Stomach (tissue), 9 donors: Measurements from ENCODE around the gene MS4A6E. TPM values are rescaled to one million over a fixed set of nuclear protein-coding genes. Genes with fewer than 3 reads are reported as not detected.

ENCODE experiments used
- DNase-seq, 2 donors: peaks; one replicate each; pipeline versions ENCODE4 v3.0.0 to v3.0.0-alpha.2; 2013 to 2019
- H3K27ac ChIP-seq, 5 donors: fragments of 200-600 bp in 4 of 5; sonication (generic) in 4 of 5; one replicate each; pipeline ENCODE4 v1.5.1; 2013 to 2019; ENCODE audit warnings: mild to moderate bottlenecking in 1 of 5, moderate library complexity in 1 of 5
- H3K27me3 ChIP-seq, 3 donors: fragments of 200-600 bp; sonication (generic); one replicate each; pipeline ENCODE4 v1.5.1; 2017 to 2019; ENCODE audit warnings: mixed run types in 1 of 3
- H3K36me3 ChIP-seq, 4 donors: fragments of 200-600 bp; sonication (generic); 1 replicate in 3 of 4; 2 replicates in 1 of 4; pipeline ENCODE4 v1.5.1; 2016 to 2019
- H3K4me1 ChIP-seq, 4 donors: fragments of 200-600 bp; sonication (generic); one replicate each; pipeline ENCODE4 v1.5.1; 2016 to 2019
- H3K4me3 ChIP-seq, 4 donors: fragments of 200-600 bp; sonication (generic) in 3 of 4; one replicate each; pipeline ENCODE4 v1.5.1; 2016 to 2019; ENCODE audit warnings: mild to moderate bottlenecking in 1 of 4
- H3K9me3 ChIP-seq, 4 donors: fragments of 200-600 bp; sonication (generic); one replicate each; pipeline ENCODE4 v1.5.1; 2016 to 2019
- CTCF ChIP-seq, 7 experiments: fragments of 450-650 bp in 4 of 7; fragments of 200-600 bp in 3 of 7; sonication (generic) in 3 of 7; IDR thresholded peaks; one replicate each; pipeline ENCODE4 v1.5.1; 2016 to 2019; ENCODE audit warnings: antibody characterized with exemption in 7 of 7, control low read depth in 2 of 7, mild to moderate bottlenecking in 1 of 7
- EP300 ChIP-seq: sonication (generic); formaldehyde crosslinking; IDR thresholded peaks from one replicate; pipeline ENCODE4 v1.6.1; 2017; ENCODE audit warnings: antibody characterized with exemption
- POLR2A ChIP-seq, 4 donors: fragments of 450-650 bp; IDR thresholded peaks; one replicate each; pipeline ENCODE4 v1.6.1; 2016; ENCODE audit warnings: antibody characterized with exemption in 4 of 4, control low read depth in 2 of 4, mild to moderate bottlenecking in 1 of 4, moderate library complexity in 1 of 4
- POLR2AphosphoS5 ChIP-seq, 3 donors: sonication (generic); formaldehyde crosslinking; IDR thresholded peaks; one replicate each; pipeline ENCODE4 v1.6.1; 2016; ENCODE audit warnings: antibody characterized with exemption in 3 of 3
- WGBS, 5 donors: extraction: QIAGEN DNeasy Blood & Tissue Kit in 3 of 5; methylation state at CpG; one replicate each; pipeline versions ENCODE4 v1.1.5 to v1.1.7; 2013 to 2018; 5-methylcytosine and 5-hydroxymethylcytosine counted together
- intact Hi-C: fragments of 100-400 bp; cut with DNase I; formaldehyde crosslinking; loops from one replicate; pipeline ENCODE4 v1.15.1; 2023; ENCODE audit warnings: low total_unique reads
- polyA plus RNA-seq, 3 donors: library from polyadenylated mRNA; stranded (reverse); fragments of 200-250 nt; gene quantifications; one replicate each; pipeline ENCODE4 v1.2.3, GENCODE V29; 2013
- total RNA-seq, 5 donors: library from RNA; depleted of rRNA; stranded (reverse); fragments of >200 nt; gene quantifications; one replicate each; pipeline versions ENCODE4 v1.1.0 to v1.2.3, GENCODE V29; 2014 to 2016
- donor health status: healthy with polysubstance abuse.
- donor health status: Bipolar disorder and iron deficiency.
- donor health status: healthy.

MS4A6E gene
- total and polyA plus RNA-seq, 8 donors = not detected

DNA sequence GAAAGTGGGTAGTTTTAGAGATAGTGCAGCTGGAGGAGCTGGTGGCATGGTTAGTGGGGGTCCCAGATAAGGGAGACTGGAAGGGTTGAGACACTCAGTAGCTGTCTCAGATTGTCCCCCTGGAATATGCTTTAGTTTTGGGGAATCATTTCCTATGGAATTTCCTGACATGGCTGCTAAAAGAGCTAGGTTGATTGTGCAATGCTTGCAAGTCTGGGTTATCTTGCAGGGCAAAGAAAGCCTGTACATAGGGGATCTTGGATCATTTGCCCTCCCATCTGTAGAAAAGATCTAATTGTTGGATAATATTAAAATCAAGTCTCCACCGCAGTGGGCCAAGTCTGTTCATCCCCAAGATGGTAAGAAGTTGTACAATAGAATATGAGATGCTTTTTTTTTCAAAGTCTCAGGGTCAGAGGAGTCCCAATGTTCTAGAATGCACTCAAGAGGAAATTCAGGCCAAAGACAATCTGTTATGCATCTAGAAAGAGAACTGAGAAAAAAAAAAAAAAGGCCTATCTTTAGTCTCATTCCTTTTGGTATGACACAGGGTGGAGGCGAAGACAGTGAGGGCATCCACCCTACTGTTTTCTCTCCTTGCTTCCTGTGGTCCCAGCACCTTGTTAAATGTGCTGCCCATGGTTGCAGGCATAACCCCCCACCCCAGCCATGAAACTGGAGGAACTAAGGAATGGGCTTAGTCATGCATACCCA, 20.2 kb downstream of the MS4A6E start:
- TF ChIP-seq POLR2A (IDR thresholded peaks at IDR 0.05) (no peak), CTCF (IDR thresholded peaks at IDR 0.05) (no peak), EP300 (no peak), POLR2AphosphoS5 (IDR thresholded peaks at IDR 0.05) (no peak)
- WGBS, 5 donors = 88 to 97% (median 95%) methylated on average over 2 of the region's 2 CpGs
- H3K4me1 ChIP-seq = no peaks in the 10 kb centered on the region

GRCh38 chr11:60348116-60348515, 21.1 kb downstream of the MS4A6E start:
- Histone ChIP-seq H3K27me3 (no peaks in the 10 kb centered on the region), H3K27ac (no peak overlapping the region), H3K9me3 (no peaks in the 10 kb centered on the region), H3K36me3 (no peaks in the 10 kb centered on the region), H3K4me3 (no peak overlapping the region), H3K4me1 (no peaks in the 10 kb centered on the region)
- no peak for TF ChIP-seq EP300
- TF ChIP-seq POLR2AphosphoS5 (IDR thresholded peaks at IDR 0.05) = no peak
- no peak for TF ChIP-seq CTCF (IDR thresholded peaks at IDR 0.05)
- no peak for TF ChIP-seq POLR2A (IDR thresholded peaks at IDR 0.05)
- intact Hi-C loops = no loop called here
- 71 to 77% (median 71%) methylated on average over 2 of the region's 2 CpGs for WGBS, 5 donors
- no peak for DNase-seq

More for the DNA sequence above, 20.2 kb downstream of the MS4A6E start:
- no peaks in the 10 kb centered on the region for H3K27me3 ChIP-seq
- intact Hi-C loops = no loop called here
- no peak for DNase-seq
- no peaks in the 10 kb centered on the region for H3K9me3 ChIP-seq
- no peak overlapping the region for H3K4me3 ChIP-seq
- H3K36me3 ChIP-seq = no peaks in the 10 kb centered on the region
- H3K27ac ChIP-seq = no peak overlapping the region

DNA sequence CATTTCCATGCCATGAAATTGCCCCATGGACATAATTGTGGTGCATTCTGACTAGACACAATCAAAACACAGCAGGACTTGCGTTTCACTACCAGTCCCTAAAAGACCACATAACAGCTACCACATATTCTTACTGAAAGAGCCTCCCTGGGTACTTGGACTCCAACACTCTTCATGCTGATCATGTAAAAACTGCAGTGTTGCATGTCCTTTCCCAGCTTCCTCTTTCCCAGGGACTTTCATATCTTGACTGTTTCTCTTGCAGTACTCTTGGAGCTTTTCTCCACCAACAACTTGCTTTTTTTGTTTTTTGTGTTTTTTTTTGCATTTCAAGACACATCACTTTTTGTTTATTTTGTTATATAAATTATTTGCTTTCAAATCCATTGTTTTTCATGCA, 22.9 kb downstream of the MS4A6E start:
- WGBS, 5 donors = 80 to 91% (median 87%) methylated on average over 1 of the region's 1 CpG
- H3K4me3 ChIP-seq = no peak overlapping the region
- H3K9me3 ChIP-seq = no peaks in the 10 kb centered on the region
- no peak for DNase-seq
- no peaks in the 10 kb centered on the region for H3K4me1 ChIP-seq
- no peak overlapping the region for H3K27ac ChIP-seq
- TF ChIP-seq POLR2A (IDR thresholded peaks at IDR 0.05) (no peak), EP300 (no peak), CTCF (IDR thresholded peaks at IDR 0.05) (no peak), POLR2AphosphoS5 (IDR thresholded peaks at IDR 0.05) (no peak)
- H3K27me3 ChIP-seq = no peaks in the 10 kb centered on the region
- intact Hi-C loops = no loop called here
- H3K36me3 ChIP-seq = no peaks in the 10 kb centered on the region

- no peak for DNase-seq
- Histone ChIP-seq H3K4me1 (no peaks in the 10 kb centered on the region), H3K27ac (no peak overlapping the region), H3K4me3 (no peak overlapping the region), H3K27me3 (no peaks in the 10 kb centered on the region), H3K9me3 (peaks cover 0 to 12% (median 6%) of the 10 kb centered on the region in 4 donors), H3K36me3 (no peaks in the 10 kb centered on the region)
- TF ChIP-seq POLR2AphosphoS5 (IDR thresholded peaks at IDR 0.05) = no peak
- TF ChIP-seq EP300 = no peak
- TF ChIP-seq CTCF (IDR thresholded peaks at IDR 0.05) = no peak
- no peak for TF ChIP-seq POLR2A (IDR thresholded peaks at IDR 0.05)
- intact Hi-C loops = loop anchor here (5.0 kb wide), 1 partner anchor 260 kb away; no protein-coding TSS in a partner anchor
- WGBS, 5 donors = 29 to 46% (median 33%) methylated on average over 2 of the region's 2 CpGs
Observed at GRCh38 chr11:60357771-60358170, 30.7 kb downstream of the MS4A6E start.
